ENCODE data around the gene FBXO45.
"Not testable (repeated sequence)": the region's sequence is repeated elsewhere in the genome, so short reads cannot be mapped to it uniquely, and the experiment has no call there.

Gene FBXO45

GRCh38 chr3:196568246-196569002 is at the start of gene FBXO45, which contains the start of gene WDR53:
TSS of gene FBXO45 (plus strand) at chr3:196568660. CDS start at chr3:196568985, 325 bp downstream.
TSS of gene WDR53 (minus strand) at chr3:196568554. CDS start at chr3:196561475, 7,079 bp downstream.
- peak; percentile 93 to 95 for DNase-seq

- peak; percentile 65 to 70 for DNase-seq
Observed at GRCh38 chr3:196518966-196519717, 49.3 kb upstream of the FBXO45 start.

GRCh38 chr3:196519718-196520082 is 48.8 kb upstream of the FBXO45 start:
- DNase-seq = peak; percentile 46 to 50

GRCh38 chr3:196521291-196521690 is 47.2 kb upstream of the FBXO45 start:
- DNase-seq = not testable (repeated sequence)

- DNase-seq = no peak
Observed at GRCh38 chr3:196523841-196524240, 44.6 kb upstream of the FBXO45 start.

- DNase-seq = no peak
Observed at GRCh38 chr3:196524527-196524926, 43.9 kb upstream of the FBXO45 start.

- DNase-seq = no peak
Observed at GRCh38 chr3:196525141-196525540, 43.3 kb upstream of the FBXO45 start.

- DNase-seq = peak; percentile 89 to 94
Observed at GRCh38 chr3:196528639-196529233, 39.7 kb upstream of the FBXO45 start.

GRCh38 chr3:196531418-196531817 is 37.0 kb upstream of the FBXO45 start:
- no peak for DNase-seq

- DNase-seq = no peak
Observed at GRCh38 chr3:196533260-196533681, 35.2 kb upstream of the FBXO45 start.

GRCh38 chr3:196537319-196537984 is 31.0 kb upstream of the FBXO45 start:
- DNase-seq = peak; percentile 78

- DNase-seq = no peak
Observed at GRCh38 chr3:196541684-196542445, 26.6 kb upstream of the FBXO45 start.

- DNase-seq = no peak
Observed at GRCh38 chr3:196544491-196544992, 23.9 kb upstream of the FBXO45 start.

- no peak for DNase-seq
Observed at GRCh38 chr3:196546537-196546936, 21.9 kb upstream of the FBXO45 start.

GRCh38 chr3:196547067-196547466 is 21.4 kb upstream of the FBXO45 start:
- DNase-seq = no peak

GRCh38 chr3:196549312-196549711 is 19.1 kb upstream of the FBXO45 start:
- DNase-seq = not testable (repeated sequence)

GRCh38 chr3:196550172-196550571 is 18.3 kb upstream of the FBXO45 start:
- not testable (repeated sequence) for DNase-seq

GRCh38 chr3:196552253-196552652 is 16.2 kb upstream of the FBXO45 start:
- no peak for DNase-seq

GRCh38 chr3:196553551-196553950 is 14.9 kb upstream of the FBXO45 start:
- DNase-seq = no peak

GRCh38 chr3:196554205-196554604 is 14.3 kb upstream of the FBXO45 start:
- DNase-seq = no peak

- DNase-seq = no peak
Observed at GRCh38 chr3:196555295-196555694, 13.2 kb upstream of the FBXO45 start.

- DNase-seq = no peak
Observed at GRCh38 chr3:196557236-196557635, 11.2 kb upstream of the FBXO45 start.

Data from stimulated activated CD4-positive, alpha-beta T cell treated with anti-CD3 and anti-CD28 coated beads, Interleukin-2, amount 100 ng/mL, for 24 hours (primary cell).